GM21786 (cell line): ENCODE results near the gene LRRC25.

Experiments used
- ATAC-seq: cut with Tn5 transposase; IDR thresholded peaks from one replicate; pipeline ENCODE4 v1.9.1; 2021; ENCODE audit not compliant: unreplicated experiment

LRRC25 gene

GRCh38 chr19:18348171-18348570 lies 49.3 kb downstream of the LRRC25 start:
- no peak for ATAC-seq

DNA sequence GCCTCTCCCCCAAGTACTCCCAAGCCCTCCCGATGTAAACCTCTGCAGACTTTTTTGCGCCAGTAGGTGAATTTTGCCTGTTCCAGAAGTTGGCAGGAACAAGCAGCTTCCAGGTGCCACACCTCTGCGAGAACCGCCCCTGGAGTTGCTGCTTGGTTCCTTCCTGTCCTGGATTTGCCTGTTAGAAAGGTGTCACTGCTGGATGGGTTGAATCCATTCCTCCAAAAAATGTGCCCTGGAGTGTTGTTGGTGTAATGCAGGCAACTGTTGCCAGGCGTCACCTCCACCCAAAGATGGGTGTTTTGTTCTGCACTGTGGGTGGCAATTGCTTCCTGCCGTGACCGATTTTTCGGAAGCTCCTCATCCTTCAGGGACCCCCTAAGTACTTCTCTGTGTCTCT lies 51.3 kb downstream of the LRRC25 start:
- ATAC-seq = no peak

GRCh38 chr19:18345296-18345695 lies 52.1 kb downstream of the LRRC25 start:
- no peak for ATAC-seq

DNA sequence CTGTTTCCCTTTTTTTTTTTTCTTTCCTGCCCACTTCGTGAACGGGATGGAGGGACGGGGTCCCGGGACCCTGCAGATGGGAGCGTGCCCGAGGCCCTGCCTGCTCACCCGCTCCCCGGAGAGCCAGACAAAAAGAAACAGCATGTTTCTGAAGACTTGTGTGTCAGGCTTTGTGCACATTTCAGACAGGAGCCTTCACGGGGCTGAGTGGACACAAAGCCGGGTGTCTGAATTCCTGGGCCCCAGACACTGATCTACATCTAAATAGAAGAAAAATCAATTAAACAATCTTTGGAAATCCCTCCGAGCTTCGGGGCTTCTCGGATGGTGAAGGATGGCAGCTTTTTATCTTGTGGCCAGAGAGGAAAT lies 52.9 kb downstream of the LRRC25 start:
- ATAC-seq = no peak

DNA sequence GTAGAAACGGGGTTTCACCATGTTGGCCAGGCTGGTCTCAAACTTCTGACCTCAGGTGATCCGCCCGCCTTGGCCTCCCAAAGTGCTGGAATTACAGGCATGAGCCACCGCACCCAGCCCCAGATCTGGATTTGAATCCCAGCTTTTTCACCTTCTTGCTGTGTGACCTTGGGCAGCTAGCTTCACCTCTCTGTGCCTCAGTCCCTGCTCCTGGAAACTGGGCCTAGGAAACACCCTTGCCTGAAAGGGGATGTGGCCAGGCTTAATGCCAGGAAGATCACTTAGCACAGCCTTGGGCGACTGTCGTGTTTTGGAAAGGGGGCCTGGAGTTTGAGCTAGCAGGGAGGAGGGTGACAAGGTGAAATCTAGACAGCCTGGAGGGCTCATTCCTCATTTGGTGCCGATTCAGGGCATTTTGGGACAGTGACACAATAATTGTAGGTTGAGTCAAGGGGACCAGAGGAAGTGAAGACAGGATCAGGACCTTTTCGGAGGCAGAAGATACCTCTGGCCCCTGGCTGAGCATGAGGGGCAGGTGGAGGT lies 55.3 kb downstream of the LRRC25 start:
- ATAC-seq = no peak
